BJ (cell line): ENCODE results near the gene GPR3. TPM values are rescaled to one million over a fixed set of nuclear protein-coding genes. Genes with fewer than 3 reads are reported as not detected.
"Not testable (repeated sequence)": the region's sequence is repeated elsewhere in the genome, so short reads cannot be mapped to it uniquely, and the experiment has no call there.

ENCODE experiments used
- CTCF ChIA-PET: fragments of 350-600 bp; formaldehyde crosslinking; extraction: SDS; loops from one replicate; lab custom pipeline; 2021; ENCODE audit warnings: antibody characterized with exemption, inconsistent platforms; lab: Yijun Ruan, JAX
- POLR2A ChIA-PET: fragments of 300-600 bp; sonication (Branson Sonifier 250); formaldehyde crosslinking; extraction: SDS; loops from one replicate; lab custom pipeline; 2021; ENCODE audit warnings: antibody characterized with exemption; lab: Charles Lee
- DNase-seq: peaks from one replicate; pipeline ENCODE4 v3.0.0-alpha.2; 2011; ENCODE audit warnings: low read depth
- H3K27me3 ChIP-seq: 2 replicates; pipeline ENCODE4 v1.6.0; 2011; ENCODE audit warnings: low read length; ENCODE audit not compliant: control insufficient read depth, insufficient read depth
- H3K36me3 ChIP-seq: 2 replicates; pipeline ENCODE4 v1.5.1; 2011; ENCODE audit warnings: low read length; ENCODE audit not compliant: control insufficient read depth, insufficient read depth
- H3K4me3 ChIP-seq: 2 replicates; pipeline ENCODE4 v1.5.1; 2011; ENCODE audit warnings: low read depth, mild to moderate bottlenecking, control low read depth, low read length
- CTCF ChIP-seq: IDR thresholded peaks from 2 replicates; pipeline ENCODE4 v1.5.1; 2011; ENCODE audit warnings: low read depth, mild to moderate bottlenecking, control low read depth, inconsistent platforms, low read length, moderate library complexity; ENCODE audit not compliant: insufficient read depth
- polyA plus RNA-seq: library from polyadenylated mRNA; depleted of rRNA; stranded (reverse); fragments of >200 nt; gene quantifications from 2 replicates; pipeline ENCODE4 v1.2.3, GENCODE V29; 2011

GPR3 gene
- polyA plus RNA-seq, 1 experiment: 1.8 TPM

- H3K4me3 ChIP-seq: no peak overlapping the region
- no peak for TF ChIP-seq CTCF
- no peaks in the 10 kb centered on the region for H3K36me3 ChIP-seq
- POLR2A ChIA-PET: no interaction called here
- H3K27me3 ChIP-seq: peaks cover 9% of the 10 kb centered on the region
- CTCF ChIA-PET: interaction anchor here (1.5 to 8.7 kb wide), 6 partner anchors 17 to 225 kb away, joined by 4 to 170 read pairs (median 8); partner anchors contain the start of gene MAP3K6
- no peak for DNase-seq
These were observed 8.8 kb upstream of the GPR3 start for GRCh38 chr1:27383661-27384060.

- DNase-seq, H3K27me3 ChIP-seq, POLR2A ChIA-PET, H3K36me3 ChIP-seq, H3K4me3 ChIP-seq: not testable (repeated sequence)
- CTCF ChIA-PET: interaction anchor here (1.5 to 8.7 kb wide), 6 partner anchors 16 to 223 kb away, joined by 4 to 170 read pairs (median 8); partner anchors contain the start of gene MAP3K6
These were observed 7.6 kb upstream of the GPR3 start for GRCh38 chr1:27384797-27385196.

GRCh38 chr1:27388337-27389005 lies 4.0 kb upstream of the GPR3 start:
- TF ChIP-seq CTCF: peak; percentile 90
- Histone ChIP-seq H3K36me3 (no peaks in the 10 kb centered on the region), H3K27me3 (peaks cover 3% of the 10 kb centered on the region; the same call in 1 of the 2 replicates), H3K4me3 (no peak overlapping the region)
- ChIA-PET CTCF (interaction anchor here (0.7 to 8.7 kb wide), 19 partner anchors 8 to 89 kb away, joined by 3 to 170 read pairs (median 4); partner anchors contain the start of genes MAP3K6 and SYTL1), POLR2A (interaction anchor here (0.6 kb wide), 1 partner anchor 23 kb away, joined by 3 read pairs; no protein-coding TSS in a partner anchor)
- DNase-seq: no peak

- POLR2A ChIA-PET: no interaction called here
- TF ChIP-seq CTCF: 0 out of 2 replicates have a peak, but pooled peaks have one; percentile 22
- Histone ChIP-seq H3K4me3 (peak overlapping the region; percentile 70; the same call in 1 of the 2 replicates), H3K27me3 (no peaks in the 10 kb centered on the region), H3K36me3 (no peaks in the 10 kb centered on the region)
- CTCF ChIA-PET: interaction anchor here (0.6 to 5.2 kb wide), 18 partner anchors 11 to 271 kb away, joined by 3 to 105 read pairs (median 4); partner anchors contain the start of genes AHDC1 and MAP3K6
- no peak for DNase-seq
These were observed 819 bp upstream of the GPR3 start for GRCh38 chr1:27391511-27392095.

GRCh38 chr1:27392778-27393635 lies 585 bp downstream of the GPR3 start:
- TF ChIP-seq CTCF: peak; percentile 43
- ChIA-PET CTCF (interaction anchor here (0.9 to 11.9 kb wide), 9 partner anchors 9 to 291 kb away, joined by 3 to 353 read pairs (median 4); partner anchors contain the start of genes AHDC1 and MAP3K6), POLR2A (no interaction called here)
- Histone ChIP-seq H3K4me3 (peak overlapping the region; percentile 70), H3K27me3 (no peaks in the 10 kb centered on the region), H3K36me3 (no peaks in the 10 kb centered on the region)
- DNase-seq: no peak
